Epithelial cell of proximal tubule (primary cell): ENCODE data around the gene OXTR. TPM values are rescaled to one million over a fixed set of nuclear protein-coding genes. Genes with fewer than 3 reads are reported as not detected.

Experiments
- DNase-seq: peaks from one replicate; pipeline ENCODE4 v3.0.0-alpha.2; 2011; ENCODE audit warnings: low read depth
- H3K4me3 ChIP-seq: 2 replicates; pipeline ENCODE4 v1.5.1; 2011; ENCODE audit warnings: low read depth, mild to moderate bottlenecking, low read length
- CTCF ChIP-seq: conservative IDR thresholded peaks from 2 replicates; pipeline ENCODE4 v1.5.1; 2012; ENCODE audit warnings: low read depth, mild to moderate bottlenecking, low read length
- total RNA-seq: library from RNA; depleted of rRNA; stranded (reverse); fragments of >200 nt; gene quantifications from 2 replicates; pipeline ENCODE4 v1.2.3, GENCODE V29; 2015

The OXTR gene
- total RNA-seq, 1 donor from 2014 or later, result 8.4 TPM

DNA sequence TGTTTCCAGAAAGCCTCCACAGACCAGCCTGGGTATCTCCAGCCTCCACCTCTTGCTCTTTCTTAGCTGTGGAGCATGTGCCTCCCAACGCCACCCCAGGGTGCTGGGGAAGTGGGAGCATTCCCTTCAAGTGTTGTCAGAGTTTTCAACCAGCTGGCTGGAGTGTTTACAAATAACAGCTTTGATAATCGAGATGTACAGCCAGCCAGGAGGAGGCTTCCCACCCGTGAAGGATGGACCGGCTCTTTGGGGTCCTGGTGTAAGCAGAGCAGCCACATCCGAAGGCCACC lies 8.5 kb upstream of the OXTR start:
- no peak for TF ChIP-seq CTCF
- no peak overlapping the region for H3K4me3 ChIP-seq
- DNase-seq, result no peak

DNA sequence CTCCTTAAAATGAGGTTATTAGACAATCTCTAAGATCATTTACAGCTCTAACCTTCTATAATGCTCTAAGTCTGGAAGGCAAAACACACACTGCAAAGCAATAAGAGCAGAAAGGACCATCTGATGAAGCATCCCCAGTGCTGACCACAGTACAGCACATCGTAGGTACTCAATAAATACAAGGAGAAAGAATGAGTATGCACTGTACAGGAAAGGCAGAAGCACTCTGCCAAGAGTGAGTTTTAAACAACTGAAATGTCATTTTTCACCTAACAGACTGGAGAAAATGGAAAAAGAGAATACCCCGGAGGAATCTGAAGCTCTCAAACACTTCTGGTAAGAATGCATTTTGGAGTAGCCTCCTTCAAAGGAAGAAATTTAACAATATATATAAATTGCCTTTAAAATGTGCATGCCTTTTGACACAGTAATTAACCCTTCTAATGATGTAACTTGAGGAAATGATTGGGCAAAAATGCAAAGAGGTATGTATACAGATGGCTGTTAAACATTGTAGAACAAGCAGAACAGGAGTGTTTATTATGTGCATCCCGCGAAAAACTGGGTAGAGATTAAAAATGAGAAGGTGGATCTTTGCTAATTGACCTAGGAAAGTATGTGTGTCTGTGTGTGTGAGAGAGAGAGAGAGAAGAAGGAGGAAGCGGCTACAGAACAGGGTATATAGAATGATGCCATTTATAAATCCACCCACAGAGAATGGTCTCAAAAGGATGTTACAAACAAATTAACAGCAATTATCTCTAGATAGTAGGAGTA lies 8.0 kb upstream of the OXTR start:
- TF ChIP-seq CTCF, result no peak
- H3K4me3 ChIP-seq, result no peak overlapping the region
- no peak for DNase-seq

GRCh38 chr3:8776406-8776805 lies 7.0 kb upstream of the OXTR start:
- no peak for DNase-seq
- no peak for TF ChIP-seq CTCF
- no peak overlapping the region for H3K4me3 ChIP-seq

DNA sequence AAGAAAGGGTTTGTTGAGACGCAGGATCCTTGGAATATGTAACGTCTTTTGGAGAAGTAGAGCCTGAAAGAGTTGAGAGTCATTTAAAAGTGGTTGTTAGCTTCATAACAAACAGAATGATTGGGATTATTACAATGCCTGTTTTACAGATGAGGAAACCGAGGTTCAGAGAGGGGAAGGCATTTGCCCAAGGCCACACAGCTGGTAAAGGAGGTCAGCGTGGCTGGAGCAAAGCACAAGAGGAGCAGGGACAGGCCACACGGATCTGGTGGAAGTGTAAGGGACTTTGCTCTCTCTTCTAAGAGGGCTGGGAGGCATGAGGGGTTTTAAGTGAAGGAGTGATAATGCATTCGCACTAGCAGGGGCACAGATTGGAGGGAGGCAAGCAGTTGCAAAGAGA lies 6.2 kb upstream of the OXTR start:
- no peak overlapping the region for H3K4me3 ChIP-seq
- DNase-seq, result no peak
- no peak for TF ChIP-seq CTCF

DNA sequence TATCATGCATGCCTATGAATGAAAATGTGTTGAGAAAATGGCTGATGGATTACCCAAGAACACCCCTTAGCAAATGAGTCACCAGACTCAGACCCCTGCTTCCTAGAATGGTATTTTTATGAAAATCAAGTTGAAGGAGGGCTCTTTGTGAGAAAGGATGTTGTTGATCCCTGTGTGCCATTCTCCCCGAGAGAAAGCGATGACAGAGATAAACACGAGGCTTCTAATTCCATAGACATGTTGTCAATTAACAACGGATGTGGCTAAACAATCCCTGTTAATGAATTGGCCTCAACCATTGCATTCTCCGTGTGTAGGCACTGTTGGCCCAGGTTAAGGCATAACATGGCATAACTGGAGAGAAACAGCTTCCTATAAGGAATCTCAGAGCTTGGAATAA lies 5.8 kb upstream of the OXTR start:
- no peak for DNase-seq
- TF ChIP-seq CTCF, result no peak
- no peak overlapping the region for H3K4me3 ChIP-seq

GRCh38 chr3:8773941-8774542 lies 4.6 kb upstream of the OXTR start:
- no peak overlapping the region for H3K4me3 ChIP-seq
- no peak for TF ChIP-seq CTCF
- no peak for DNase-seq
